ENCODE results near the gene FILIP1L. TPM values are rescaled to one million over a fixed set of nuclear protein-coding genes. Genes with fewer than 3 reads are reported as not detected.

Gene FILIP1L
- total RNA-seq, 1 donor from 2014 or later: 47.0 TPM

GRCh38 chr3:99884484-99884883 is 229.8 kb downstream of the FILIP1L start:
- DNase-seq (ENCODE audit: extremely low spot score, unreplicated experiment): no peak
- peaks cover 4% of the 10 kb centered on the region for H3K4me1 Mint-ChIP-seq (ENCODE audit: unreplicated experiment)
- no peaks in the 10 kb centered on the region for H3K9me3 Mint-ChIP-seq (ENCODE audit: unreplicated experiment)
- no peak overlapping the region for H3K4me3 Mint-ChIP-seq (ENCODE audit: unreplicated experiment)
- no peaks in the 10 kb centered on the region for H3K27me3 Mint-ChIP-seq (ENCODE audit: unreplicated experiment)
- H3K27ac Mint-ChIP-seq (ENCODE audit: unreplicated experiment): no peak overlapping the region
- no peak for TF ChIP-seq CTCF (IDR thresholded peaks at IDR 0.05)
- H3K36me3 Mint-ChIP-seq (ENCODE audit: unreplicated experiment): peaks cover 3% of the 10 kb centered on the region

DNA sequence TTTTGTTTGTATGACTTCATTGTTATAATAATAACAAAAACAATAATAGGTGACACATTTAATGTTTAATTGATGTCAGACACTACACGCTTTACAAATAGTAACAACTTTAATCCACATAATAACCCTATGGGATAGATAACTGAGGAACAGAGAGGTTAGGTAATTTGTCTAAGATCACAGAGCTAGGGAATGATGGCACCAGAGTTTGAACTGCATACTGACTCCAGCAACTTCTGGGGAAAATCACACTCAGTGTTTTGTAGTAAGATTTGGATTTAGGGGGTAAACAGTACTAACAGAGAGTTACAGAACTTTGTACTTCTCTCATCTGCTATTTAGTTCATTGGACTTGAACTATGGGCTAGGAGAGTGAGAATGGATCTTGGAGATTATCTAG is 230.6 kb downstream of the FILIP1L start:
- no peak for DNase-seq (ENCODE audit: extremely low spot score, unreplicated experiment)
- TF ChIP-seq CTCF (IDR thresholded peaks at IDR 0.05): no peak
- H3K9me3 Mint-ChIP-seq (ENCODE audit: unreplicated experiment): no peaks in the 10 kb centered on the region

DNA sequence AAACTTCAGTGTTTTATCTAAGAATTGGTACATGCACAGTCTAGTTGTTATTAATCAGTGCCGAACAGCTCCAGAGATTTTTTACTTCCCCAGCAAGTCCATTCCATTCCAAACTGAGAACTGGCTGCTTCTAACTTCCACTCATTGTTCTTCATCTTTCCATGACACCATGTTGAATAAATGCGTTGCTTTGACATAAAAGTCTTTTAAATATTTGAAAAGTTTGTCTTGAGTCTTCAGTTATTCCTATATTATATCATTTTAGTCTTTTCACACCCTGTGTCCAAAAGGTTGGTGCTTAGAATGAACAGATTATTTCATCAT is 231.2 kb downstream of the FILIP1L start:
- H3K27me3 Mint-ChIP-seq (ENCODE audit: unreplicated experiment): no peaks in the 10 kb centered on the region
- DNase-seq (ENCODE audit: extremely low spot score, unreplicated experiment): no peak
- no peaks in the 10 kb centered on the region for H3K9me3 Mint-ChIP-seq (ENCODE audit: unreplicated experiment)
- H3K36me3 Mint-ChIP-seq (ENCODE audit: unreplicated experiment): peaks cover 3% of the 10 kb centered on the region
- peaks cover 4% of the 10 kb centered on the region for H3K4me1 Mint-ChIP-seq (ENCODE audit: unreplicated experiment)
- H3K4me3 Mint-ChIP-seq (ENCODE audit: unreplicated experiment): no peak overlapping the region
- TF ChIP-seq CTCF (IDR thresholded peaks at IDR 0.05): no peak
- no peak overlapping the region for H3K27ac Mint-ChIP-seq (ENCODE audit: unreplicated experiment)

More for the DNA sequence above, 230.6 kb downstream of the FILIP1L start:
- H3K27me3 Mint-ChIP-seq (ENCODE audit: unreplicated experiment): no peaks in the 10 kb centered on the region
- no peak overlapping the region for H3K4me3 Mint-ChIP-seq (ENCODE audit: unreplicated experiment)
- peaks cover 3% of the 10 kb centered on the region for H3K36me3 Mint-ChIP-seq (ENCODE audit: unreplicated experiment)
- no peak overlapping the region for H3K27ac Mint-ChIP-seq (ENCODE audit: unreplicated experiment)
- H3K4me1 Mint-ChIP-seq (ENCODE audit: unreplicated experiment): peaks cover 4% of the 10 kb centered on the region

- Mint-ChIP-seq H3K9me3 (ENCODE audit: unreplicated experiment) (no peaks in the 10 kb centered on the region), H3K4me3 (ENCODE audit: unreplicated experiment) (no peak overlapping the region), H3K4me1 (ENCODE audit: unreplicated experiment) (peaks cover 5% of the 10 kb centered on the region), H3K36me3 (ENCODE audit: unreplicated experiment) (peaks cover 3% of the 10 kb centered on the region), H3K27ac (ENCODE audit: unreplicated experiment) (no peak overlapping the region), H3K27me3 (ENCODE audit: unreplicated experiment) (no peaks in the 10 kb centered on the region)
- no peak for DNase-seq (ENCODE audit: extremely low spot score, unreplicated experiment)
- no peak for TF ChIP-seq CTCF (IDR thresholded peaks at IDR 0.05)
Observed at GRCh38 chr3:99882436-99883137, 231.7 kb downstream of the FILIP1L start.

GRCh38 chr3:99881121-99881524 is 233.2 kb downstream of the FILIP1L start:
- H3K27ac Mint-ChIP-seq (ENCODE audit: unreplicated experiment): peak overlapping the region; percentile 61
- DNase-seq (ENCODE audit: extremely low spot score, unreplicated experiment): no peak

More at GRCh38 chr3:99881121-99881524, 233.2 kb downstream of the FILIP1L start:
- H3K4me1 Mint-ChIP-seq (ENCODE audit: unreplicated experiment): peaks cover 19% of the 10 kb centered on the region
- H3K9me3 Mint-ChIP-seq (ENCODE audit: unreplicated experiment): no peaks in the 10 kb centered on the region
- peaks cover 2% of the 10 kb centered on the region for H3K36me3 Mint-ChIP-seq (ENCODE audit: unreplicated experiment)
- no peak for TF ChIP-seq CTCF (IDR thresholded peaks at IDR 0.05)
- no peak overlapping the region for H3K4me3 Mint-ChIP-seq (ENCODE audit: unreplicated experiment)
- no peaks in the 10 kb centered on the region for H3K27me3 Mint-ChIP-seq (ENCODE audit: unreplicated experiment)
